SK-N-SH (cell line): ENCODE results near the gene ADAMTS19. TPM values are rescaled to one million over a fixed set of nuclear protein-coding genes. Genes with fewer than 3 reads are reported as not detected.

Source experiments
- CHD2 ChIP-seq: fragments of 150-350 bp; IDR thresholded peaks from 2 replicates; pipeline ENCODE4 v1.6.1; 2018; ENCODE audit warnings: low read length; ENCODE audit not compliant: partially characterized antibody
- EP300 ChIP-seq, 2 experiments: IDR thresholded peaks; 2 replicates each; pipeline versions ENCODE4 v1.4.0 to v1.6.1; 2012; ENCODE audit warnings: borderline replicate concordance in 1 of 2, low read depth in 1 of 2, low read length in 1 of 2
- EZH2phosphoT487 ChIP-seq: fragments of 200-600 bp; sonication (generic); IDR thresholded peaks from 2 replicates; pipeline ENCODE4 v1.6.1; 2017; ENCODE audit warnings: low read depth, mixed run types, mild to moderate bottlenecking, antibody characterized with exemption, moderate library complexity, borderline replicate concordance
- FOXJ3 ChIP-seq: sonication (generic); formaldehyde crosslinking; IDR thresholded peaks from 2 replicates; pipeline ENCODE4 v1.5.1; 2020; ENCODE audit warnings: mild to moderate bottlenecking, missing genetic modification reagents
- FOXM1 ChIP-seq: IDR thresholded peaks from 2 replicates; pipeline ENCODE4 v1.4.0; 2012; ENCODE audit warnings: low read depth, mild to moderate bottlenecking
- JUND ChIP-seq: IDR thresholded peaks from 2 replicates; pipeline ENCODE4 v1.4.0; 2012
- RCOR1 ChIP-seq: fragments of 150-350 bp; IDR thresholded peaks from 2 replicates; pipeline ENCODE4 v1.6.1; 2017; ENCODE audit warnings: antibody characterized with exemption, low read length
- REST ChIP-seq: IDR thresholded peaks from 2 replicates; pipeline ENCODE4 v1.6.1; 2012; ENCODE audit warnings: mild to moderate bottlenecking, low read depth, low read length, moderate library complexity
- RFX5 ChIP-seq: IDR thresholded peaks from 2 replicates; pipeline ENCODE4 v1.6.1; 2012; ENCODE audit warnings: mild to moderate bottlenecking, improper control_type of control experiment, low read length
- RXRA ChIP-seq: IDR thresholded peaks from 2 replicates; pipeline ENCODE4 v1.4.0; 2012; ENCODE audit warnings: low read depth, mild to moderate bottlenecking, borderline replicate concordance
- SIN3A ChIP-seq: IDR thresholded peaks from 2 replicates; pipeline ENCODE4 v1.6.1; 2012; ENCODE audit warnings: low read depth, mild to moderate bottlenecking, low read length, moderate library complexity, borderline replicate concordance
- TEAD4 ChIP-seq: IDR thresholded peaks from 2 replicates; pipeline ENCODE4 v1.4.0; 2012; ENCODE audit warnings: mild to moderate bottlenecking, borderline replicate concordance; ENCODE audit not compliant: insufficient read depth
- polyA plus RNA-seq, 3 experiments: library from polyadenylated mRNA; depleted of rRNA; stranded (reverse); fragments of >200 nt; gene quantifications; 2 replicates each; pipeline ENCODE4 v1.2.3, GENCODE V29; 2012
- TF ChIP-seq, protein P1 (sequence below): IDR thresholded peaks from 2 replicates; pipeline ENCODE4 v1.4.0; 2012; ENCODE audit warnings: low read depth, borderline replicate concordance
- TF ChIP-seq, protein P2 (sequence below): fragments of 200-600 bp; sonication (generic); IDR thresholded peaks from 2 replicates; pipeline ENCODE4 v1.6.1; 2017; ENCODE audit warnings: antibody characterized with exemption, mild to moderate bottlenecking, moderate library complexity
- TF ChIP-seq, protein P3 (sequence below): fragments of 150-350 bp; IDR thresholded peaks from 2 replicates; pipeline ENCODE4 v1.6.1; 2017; ENCODE audit warnings: antibody characterized with exemption, low read length, low read depth, borderline replicate concordance

Gene ADAMTS19
- polyA plus RNA-seq, 1 of the 3 experiments (the other 2 are of a cell fraction), result 0.10 TPM

DNA sequence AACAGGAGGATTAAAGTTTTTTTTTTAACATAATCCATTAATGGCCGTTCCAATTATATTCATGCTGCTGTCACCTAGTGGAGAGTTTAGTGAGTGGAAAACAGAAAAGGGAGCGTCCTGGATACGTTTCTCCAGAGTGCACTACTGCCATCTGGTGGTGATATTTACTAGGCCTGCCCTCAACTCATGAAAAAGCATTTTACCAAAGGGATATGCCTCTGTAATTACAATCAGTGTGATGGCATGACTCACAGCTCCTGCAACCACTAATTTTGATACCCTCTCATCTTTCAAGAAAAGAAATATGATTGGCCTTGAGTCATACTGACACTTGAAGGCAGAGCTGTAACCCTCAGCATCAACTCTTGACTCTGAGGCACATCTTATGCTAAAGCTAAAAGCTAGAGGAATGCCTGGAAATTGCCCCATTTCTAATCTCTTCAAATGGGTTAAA is 307.9 kb downstream of the ADAMTS19 start (continued):
- TF ChIP-seq, protein P1, sequence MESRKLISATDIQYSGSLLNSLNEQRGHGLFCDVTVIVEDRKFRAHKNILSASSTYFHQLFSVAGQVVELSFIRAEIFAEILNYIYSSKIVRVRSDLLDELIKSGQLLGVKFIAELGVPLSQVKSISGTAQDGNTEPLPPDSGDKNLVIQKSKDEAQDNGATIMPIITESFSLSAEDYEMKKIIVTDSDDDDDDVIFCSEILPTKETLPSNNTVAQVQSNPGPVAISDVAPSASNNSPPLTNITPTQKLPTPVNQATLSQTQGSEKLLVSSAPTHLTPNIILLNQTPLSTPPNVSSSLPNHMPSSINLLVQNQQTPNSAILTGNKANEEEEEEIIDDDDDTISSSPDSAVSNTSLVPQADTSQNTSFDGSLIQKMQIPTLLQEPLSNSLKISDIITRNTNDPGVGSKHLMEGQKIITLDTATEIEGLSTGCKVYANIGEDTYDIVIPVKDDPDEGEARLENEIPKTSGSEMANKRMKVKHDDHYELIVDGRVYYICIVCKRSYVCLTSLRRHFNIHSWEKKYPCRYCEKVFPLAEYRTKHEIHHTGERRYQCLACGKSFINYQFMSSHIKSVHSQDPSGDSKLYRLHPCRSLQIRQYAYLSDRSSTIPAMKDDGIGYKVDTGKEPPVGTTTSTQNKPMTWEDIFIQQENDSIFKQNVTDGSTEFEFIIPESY, result no peak
- TF ChIP-seq SIN3A, result no peak
- no peak for TF ChIP-seq RXRA
- TF ChIP-seq RCOR1, result 0 out of 2 replicates have a peak, but pooled peaks have one; percentile 39
- no peak for TF ChIP-seq REST
- TF ChIP-seq, protein P2, sequence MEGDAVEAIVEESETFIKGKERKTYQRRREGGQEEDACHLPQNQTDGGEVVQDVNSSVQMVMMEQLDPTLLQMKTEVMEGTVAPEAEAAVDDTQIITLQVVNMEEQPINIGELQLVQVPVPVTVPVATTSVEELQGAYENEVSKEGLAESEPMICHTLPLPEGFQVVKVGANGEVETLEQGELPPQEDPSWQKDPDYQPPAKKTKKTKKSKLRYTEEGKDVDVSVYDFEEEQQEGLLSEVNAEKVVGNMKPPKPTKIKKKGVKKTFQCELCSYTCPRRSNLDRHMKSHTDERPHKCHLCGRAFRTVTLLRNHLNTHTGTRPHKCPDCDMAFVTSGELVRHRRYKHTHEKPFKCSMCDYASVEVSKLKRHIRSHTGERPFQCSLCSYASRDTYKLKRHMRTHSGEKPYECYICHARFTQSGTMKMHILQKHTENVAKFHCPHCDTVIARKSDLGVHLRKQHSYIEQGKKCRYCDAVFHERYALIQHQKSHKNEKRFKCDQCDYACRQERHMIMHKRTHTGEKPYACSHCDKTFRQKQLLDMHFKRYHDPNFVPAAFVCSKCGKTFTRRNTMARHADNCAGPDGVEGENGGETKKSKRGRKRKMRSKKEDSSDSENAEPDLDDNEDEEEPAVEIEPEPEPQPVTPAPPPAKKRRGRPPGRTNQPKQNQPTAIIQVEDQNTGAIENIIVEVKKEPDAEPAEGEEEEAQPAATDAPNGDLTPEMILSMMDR, result peak; percentile 99
- TF ChIP-seq FOXJ3, result no peak
- no peak for TF ChIP-seq JUND
- TF ChIP-seq, protein P3, sequence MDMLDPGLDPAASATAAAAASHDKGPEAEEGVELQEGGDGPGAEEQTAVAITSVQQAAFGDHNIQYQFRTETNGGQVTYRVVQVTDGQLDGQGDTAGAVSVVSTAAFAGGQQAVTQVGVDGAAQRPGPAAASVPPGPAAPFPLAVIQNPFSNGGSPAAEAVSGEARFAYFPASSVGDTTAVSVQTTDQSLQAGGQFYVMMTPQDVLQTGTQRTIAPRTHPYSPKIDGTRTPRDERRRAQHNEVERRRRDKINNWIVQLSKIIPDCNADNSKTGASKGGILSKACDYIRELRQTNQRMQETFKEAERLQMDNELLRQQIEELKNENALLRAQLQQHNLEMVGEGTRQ, result no peak
- no peak for TF ChIP-seq RFX5
- no peak for TF ChIP-seq EP300 (IDR thresholded peaks at IDR 0.05; ENCODE audit: borderline replicate concordance in 1 of 2, low read depth in 1 of 2, low read length in 1 of 2)
- TF ChIP-seq TEAD4, result no peak
- no peak for TF ChIP-seq FOXM1
- peak; percentile 23 for TF ChIP-seq CHD2
- TF ChIP-seq EZH2phosphoT487, result no peak
